HEK293 (cell line): ENCODE results near the gene COX6A1.

Experiments used
- EGR2 ChIP-seq: fragments of 450-650 bp; formaldehyde crosslinking; IDR thresholded peaks from 2 replicates; pipeline ENCODE4 v1.5.1; 2016; ENCODE audit warnings: low read depth, missing biosample characterization, missing genetic modification characterization
- GLIS1 ChIP-seq: fragments of 450-650 bp; formaldehyde crosslinking; IDR thresholded peaks from 2 replicates; pipeline ENCODE4 v1.5.1; 2016; ENCODE audit warnings: missing biosample characterization, missing genetic modification characterization
- KLF8 ChIP-seq: fragments of 450-650 bp; formaldehyde crosslinking; IDR thresholded peaks from 2 replicates; pipeline ENCODE4 v1.5.1; 2016; ENCODE audit warnings: missing biosample characterization, missing genetic modification characterization
- KLF9 ChIP-seq: fragments of 450-650 bp; formaldehyde crosslinking; IDR thresholded peaks from 2 replicates; pipeline ENCODE4 v1.5.1; 2016; ENCODE audit warnings: missing biosample characterization, missing genetic modification characterization, low read depth
- SP2 ChIP-seq: fragments of 450-650 bp; formaldehyde crosslinking; IDR thresholded peaks from 2 replicates; pipeline ENCODE4 v1.5.1; 2016; ENCODE audit warnings: missing biosample characterization, missing genetic modification characterization
- SP7 ChIP-seq: fragments of 450-650 bp; formaldehyde crosslinking; IDR thresholded peaks from 2 replicates; pipeline ENCODE4 v1.5.1; 2016; ENCODE audit warnings: missing biosample characterization, missing genetic modification characterization
- ZBTB7A ChIP-seq: fragments of 450-650 bp; formaldehyde crosslinking; IDR thresholded peaks from 2 replicates; pipeline ENCODE4 v1.5.1; 2016; ENCODE audit warnings: low read depth, missing biosample characterization, missing genetic modification characterization
- ZFP3 ChIP-seq: fragments of 450-650 bp; formaldehyde crosslinking; IDR thresholded peaks from 2 replicates; pipeline ENCODE4 v1.5.1; 2016; ENCODE audit warnings: low read depth, missing biosample characterization, missing genetic modification characterization
- ZNF157 ChIP-seq: fragments of 450-650 bp; formaldehyde crosslinking; IDR thresholded peaks from 2 replicates; pipeline ENCODE4 v1.5.1; 2016; ENCODE audit warnings: missing biosample characterization, missing genetic modification characterization
- ZNF335 ChIP-seq: fragments of 450-650 bp; formaldehyde crosslinking; conservative IDR thresholded peaks from 2 replicates; pipeline ENCODE4 v1.5.1; 2016; ENCODE audit warnings: missing biosample characterization, missing genetic modification characterization
- ZNF391 ChIP-seq: fragments of 450-650 bp; formaldehyde crosslinking; IDR thresholded peaks from 2 replicates; pipeline ENCODE4 v1.5.1; 2016; ENCODE audit warnings: low read depth, missing biosample characterization, missing genetic modification characterization, borderline replicate concordance
- ZNF423 ChIP-seq: fragments of 450-650 bp; formaldehyde crosslinking; IDR thresholded peaks from 2 replicates; pipeline ENCODE4 v1.5.1; 2016; ENCODE audit warnings: missing biosample characterization, missing genetic modification characterization
- ZNF785 ChIP-seq: fragments of 450-650 bp; formaldehyde crosslinking; IDR thresholded peaks from 2 replicates; pipeline ENCODE4 v1.5.1; 2016; ENCODE audit warnings: missing biosample characterization, missing genetic modification characterization
- ZNF791 ChIP-seq: fragments of 450-650 bp; formaldehyde crosslinking; IDR thresholded peaks from 2 replicates; pipeline ENCODE4 v1.5.1; 2016; ENCODE audit warnings: missing biosample characterization, missing genetic modification characterization
- ZNF792 ChIP-seq: fragments of 450-650 bp; formaldehyde crosslinking; IDR thresholded peaks from 2 replicates; pipeline ENCODE4 v1.5.1; 2016; ENCODE audit warnings: missing biosample characterization, missing genetic modification characterization
- ZXDB ChIP-seq: fragments of 450-650 bp; formaldehyde crosslinking; IDR thresholded peaks from 2 replicates; pipeline ENCODE4 v1.5.1; 2016; ENCODE audit warnings: missing biosample characterization, missing genetic modification characterization
- TF ChIP-seq, protein P1 (sequence below): fragments of 450-650 bp; formaldehyde crosslinking; IDR thresholded peaks from 2 replicates; pipeline ENCODE4 v1.5.1; 2016; ENCODE audit warnings: missing biosample characterization, missing genetic modification characterization
- TF ChIP-seq, protein P2 (sequence below): fragments of 450-650 bp; formaldehyde crosslinking; IDR thresholded peaks from 2 replicates; pipeline ENCODE4 v1.5.1; 2016; ENCODE audit warnings: missing biosample characterization, missing genetic modification characterization, borderline replicate concordance
- TF ChIP-seq, protein P3 (sequence below): fragments of 450-650 bp; formaldehyde crosslinking; IDR thresholded peaks from 2 replicates; pipeline ENCODE4 v1.5.1; 2016; ENCODE audit warnings: missing biosample characterization, missing genetic modification characterization
- TF ChIP-seq, protein P4 (sequence below): fragments of 450-650 bp; formaldehyde crosslinking; IDR thresholded peaks from 2 replicates; pipeline ENCODE4; 2016; ENCODE audit warnings: missing biosample characterization, missing genetic modification characterization
- TF ChIP-seq, protein P5 (sequence below): fragments of 450-650 bp; formaldehyde crosslinking; IDR thresholded peaks from 2 replicates; pipeline ENCODE4 v1.5.1; 2016; ENCODE audit warnings: missing biosample characterization, missing genetic modification characterization
- TF ChIP-seq, protein P6 (sequence below): fragments of 450-650 bp; formaldehyde crosslinking; conservative IDR thresholded peaks from 2 replicates; pipeline ENCODE4 v1.5.1; 2016; ENCODE audit warnings: low read depth, missing biosample characterization, missing genetic modification characterization
- TF ChIP-seq, protein P7 (sequence below): fragments of 450-650 bp; formaldehyde crosslinking; IDR thresholded peaks from 2 replicates; pipeline ENCODE4 v1.5.1; 2016; ENCODE audit warnings: missing biosample characterization, missing genetic modification characterization

The COX6A1 gene

DNA sequence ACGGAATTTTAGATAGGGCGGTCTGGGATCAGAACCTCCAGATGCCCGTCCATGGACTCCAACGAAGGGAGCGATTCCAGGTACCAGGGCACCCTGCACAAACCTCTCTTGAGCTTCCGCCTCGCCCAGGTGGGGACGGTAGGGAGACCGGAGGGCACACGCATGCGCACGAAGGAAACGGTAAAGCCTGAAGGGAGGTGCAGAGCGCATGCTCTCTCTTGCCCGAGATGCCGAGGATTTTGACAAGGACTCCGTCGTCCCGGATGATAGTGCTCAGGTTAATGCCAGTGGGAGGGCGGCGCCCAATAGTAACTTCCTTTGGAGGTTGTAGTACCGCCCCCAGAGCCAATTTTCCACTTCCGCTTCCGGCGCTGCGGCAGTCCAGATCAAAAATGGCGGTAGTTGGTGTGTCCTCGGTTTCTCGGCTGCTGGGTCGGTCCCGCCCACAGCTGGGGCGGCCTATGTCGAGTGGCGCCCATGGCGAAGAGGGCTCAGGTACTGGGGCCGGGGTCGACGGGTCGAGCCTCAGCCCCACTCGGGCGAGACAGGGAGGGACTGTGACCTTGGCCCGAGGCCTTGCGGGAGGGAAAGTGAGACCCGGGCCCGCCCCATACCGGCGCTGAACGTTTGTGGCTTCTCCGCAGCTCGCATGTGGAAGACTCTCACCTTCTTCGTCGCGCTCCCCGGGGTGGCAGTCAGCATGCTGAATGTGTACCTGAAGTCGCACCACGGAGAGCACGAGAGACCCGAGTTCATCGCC lies at the start of gene COX6A1 (continued):
- no peak for TF ChIP-seq ZNF791 (tag by site-specific recombination)
- peak; percentile 47; the same call in 1 of the 2 replicates for TF ChIP-seq KLF8 (tag by site-specific recombination)
- TF ChIP-seq ZNF391 (tag by site-specific recombination): peak; percentile 48; the same call in 1 of the 2 replicates
- TF ChIP-seq, protein P1, sequence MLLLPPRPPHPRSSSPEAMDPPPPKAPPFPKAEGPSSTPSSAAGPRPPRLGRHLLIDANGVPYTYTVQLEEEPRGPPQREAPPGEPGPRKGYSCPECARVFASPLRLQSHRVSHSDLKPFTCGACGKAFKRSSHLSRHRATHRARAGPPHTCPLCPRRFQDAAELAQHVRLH (tag by site-specific recombination): peak; percentile 91; the same call in 1 of the 2 replicates
- TF ChIP-seq, protein P2, sequence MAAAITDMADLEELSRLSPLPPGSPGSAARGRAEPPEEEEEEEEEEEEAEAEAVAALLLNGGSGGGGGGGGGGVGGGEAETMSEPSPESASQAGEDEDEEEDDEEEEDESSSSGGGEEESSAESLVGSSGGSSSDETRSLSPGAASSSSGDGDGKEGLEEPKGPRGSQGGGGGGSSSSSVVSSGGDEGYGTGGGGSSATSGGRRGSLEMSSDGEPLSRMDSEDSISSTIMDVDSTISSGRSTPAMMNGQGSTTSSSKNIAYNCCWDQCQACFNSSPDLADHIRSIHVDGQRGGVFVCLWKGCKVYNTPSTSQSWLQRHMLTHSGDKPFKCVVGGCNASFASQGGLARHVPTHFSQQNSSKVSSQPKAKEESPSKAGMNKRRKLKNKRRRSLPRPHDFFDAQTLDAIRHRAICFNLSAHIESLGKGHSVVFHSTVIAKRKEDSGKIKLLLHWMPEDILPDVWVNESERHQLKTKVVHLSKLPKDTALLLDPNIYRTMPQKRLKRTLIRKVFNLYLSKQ: 0 out of 2 replicates have a peak, but pooled peaks have one; percentile 26
- TF ChIP-seq, protein P3, sequence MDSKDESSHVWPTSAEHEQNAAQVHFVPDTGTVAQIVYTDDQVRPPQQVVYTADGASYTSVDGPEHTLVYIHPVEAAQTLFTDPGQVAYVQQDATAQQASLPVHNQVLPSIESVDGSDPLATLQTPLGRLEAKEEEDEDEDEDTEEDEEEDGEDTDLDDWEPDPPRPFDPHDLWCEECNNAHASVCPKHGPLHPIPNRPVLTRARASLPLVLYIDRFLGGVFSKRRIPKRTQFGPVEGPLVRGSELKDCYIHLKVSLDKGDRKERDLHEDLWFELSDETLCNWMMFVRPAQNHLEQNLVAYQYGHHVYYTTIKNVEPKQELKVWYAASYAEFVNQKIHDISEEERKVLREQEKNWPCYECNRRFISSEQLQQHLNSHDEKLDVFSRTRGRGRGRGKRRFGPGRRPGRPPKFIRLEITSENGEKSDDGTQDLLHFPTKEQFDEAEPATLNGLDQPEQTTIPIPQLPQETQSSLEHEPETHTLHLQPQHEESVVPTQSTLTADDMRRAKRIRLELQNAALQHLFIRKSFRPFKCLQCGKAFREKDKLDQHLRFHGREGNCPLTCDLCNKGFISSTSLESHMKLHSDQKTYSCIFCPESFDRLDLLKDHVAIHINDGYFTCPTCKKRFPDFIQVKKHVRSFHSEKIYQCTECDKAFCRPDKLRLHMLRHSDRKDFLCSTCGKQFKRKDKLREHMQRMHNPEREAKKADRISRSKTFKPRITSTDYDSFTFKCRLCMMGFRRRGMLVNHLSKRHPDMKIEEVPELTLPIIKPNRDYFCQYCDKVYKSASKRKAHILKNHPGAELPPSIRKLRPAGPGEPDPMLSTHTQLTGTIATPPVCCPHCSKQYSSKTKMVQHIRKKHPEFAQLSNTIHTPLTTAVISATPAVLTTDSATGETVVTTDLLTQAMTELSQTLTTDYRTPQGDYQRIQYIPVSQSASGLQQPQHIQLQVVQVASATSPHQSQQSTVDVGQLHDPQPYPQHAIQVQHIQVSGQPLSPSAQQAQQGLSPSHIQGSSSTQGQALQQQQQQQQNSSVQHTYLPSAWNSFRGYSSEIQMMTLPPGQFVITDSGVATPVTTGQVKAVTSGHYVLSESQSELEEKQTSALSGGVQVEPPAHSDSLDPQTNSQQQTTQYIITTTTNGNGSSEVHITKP (tag by site-specific recombination): peak; percentile 82; the same call in 1 of the 2 replicates
- peak; percentile 55 for TF ChIP-seq GLIS1
- 0 out of 2 replicates have a peak, but pooled peaks have one; percentile 54 for TF ChIP-seq ZBTB7A (tag by site-specific recombination)
- TF ChIP-seq, protein P4, sequence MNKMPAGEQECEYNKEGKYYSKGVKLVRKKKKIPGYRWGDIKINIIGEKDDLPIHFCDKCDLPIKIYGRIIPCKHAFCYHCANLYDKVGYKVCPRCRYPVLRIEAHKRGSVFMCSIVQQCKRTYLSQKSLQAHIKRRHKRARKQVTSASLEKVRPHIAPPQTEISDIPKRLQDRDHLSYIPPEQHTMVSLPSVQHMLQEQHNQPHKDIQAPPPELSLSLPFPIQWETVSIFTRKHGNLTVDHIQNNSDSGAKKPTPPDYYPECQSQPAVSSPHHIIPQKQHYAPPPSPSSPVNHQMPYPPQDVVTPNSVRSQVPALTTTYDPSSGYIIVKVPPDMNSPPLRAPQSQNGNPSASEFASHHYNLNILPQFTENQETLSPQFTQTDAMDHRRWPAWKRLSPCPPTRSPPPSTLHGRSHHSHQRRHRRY (tag by site-specific recombination): no peak
- peak; percentile 56 for TF ChIP-seq EGR2
- peak; percentile 96 for TF ChIP-seq SP2 (tag by site-specific recombination)
- TF ChIP-seq ZNF335 (tag by site-specific recombination): peak; percentile 39; the same call in 1 of the 2 replicates
- no peak for TF ChIP-seq ZFP3
- no peak for TF ChIP-seq ZNF792 (tag by site-specific recombination)
- TF ChIP-seq, protein P5, sequence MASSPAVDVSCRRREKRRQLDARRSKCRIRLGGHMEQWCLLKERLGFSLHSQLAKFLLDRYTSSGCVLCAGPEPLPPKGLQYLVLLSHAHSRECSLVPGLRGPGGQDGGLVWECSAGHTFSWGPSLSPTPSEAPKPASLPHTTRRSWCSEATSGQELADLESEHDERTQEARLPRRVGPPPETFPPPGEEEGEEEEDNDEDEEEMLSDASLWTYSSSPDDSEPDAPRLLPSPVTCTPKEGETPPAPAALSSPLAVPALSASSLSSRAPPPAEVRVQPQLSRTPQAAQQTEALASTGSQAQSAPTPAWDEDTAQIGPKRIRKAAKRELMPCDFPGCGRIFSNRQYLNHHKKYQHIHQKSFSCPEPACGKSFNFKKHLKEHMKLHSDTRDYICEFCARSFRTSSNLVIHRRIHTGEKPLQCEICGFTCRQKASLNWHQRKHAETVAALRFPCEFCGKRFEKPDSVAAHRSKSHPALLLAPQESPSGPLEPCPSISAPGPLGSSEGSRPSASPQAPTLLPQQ (tag by site-specific recombination): peak; percentile 46; the same call in 1 of the 2 replicates
- TF ChIP-seq, protein P6, sequence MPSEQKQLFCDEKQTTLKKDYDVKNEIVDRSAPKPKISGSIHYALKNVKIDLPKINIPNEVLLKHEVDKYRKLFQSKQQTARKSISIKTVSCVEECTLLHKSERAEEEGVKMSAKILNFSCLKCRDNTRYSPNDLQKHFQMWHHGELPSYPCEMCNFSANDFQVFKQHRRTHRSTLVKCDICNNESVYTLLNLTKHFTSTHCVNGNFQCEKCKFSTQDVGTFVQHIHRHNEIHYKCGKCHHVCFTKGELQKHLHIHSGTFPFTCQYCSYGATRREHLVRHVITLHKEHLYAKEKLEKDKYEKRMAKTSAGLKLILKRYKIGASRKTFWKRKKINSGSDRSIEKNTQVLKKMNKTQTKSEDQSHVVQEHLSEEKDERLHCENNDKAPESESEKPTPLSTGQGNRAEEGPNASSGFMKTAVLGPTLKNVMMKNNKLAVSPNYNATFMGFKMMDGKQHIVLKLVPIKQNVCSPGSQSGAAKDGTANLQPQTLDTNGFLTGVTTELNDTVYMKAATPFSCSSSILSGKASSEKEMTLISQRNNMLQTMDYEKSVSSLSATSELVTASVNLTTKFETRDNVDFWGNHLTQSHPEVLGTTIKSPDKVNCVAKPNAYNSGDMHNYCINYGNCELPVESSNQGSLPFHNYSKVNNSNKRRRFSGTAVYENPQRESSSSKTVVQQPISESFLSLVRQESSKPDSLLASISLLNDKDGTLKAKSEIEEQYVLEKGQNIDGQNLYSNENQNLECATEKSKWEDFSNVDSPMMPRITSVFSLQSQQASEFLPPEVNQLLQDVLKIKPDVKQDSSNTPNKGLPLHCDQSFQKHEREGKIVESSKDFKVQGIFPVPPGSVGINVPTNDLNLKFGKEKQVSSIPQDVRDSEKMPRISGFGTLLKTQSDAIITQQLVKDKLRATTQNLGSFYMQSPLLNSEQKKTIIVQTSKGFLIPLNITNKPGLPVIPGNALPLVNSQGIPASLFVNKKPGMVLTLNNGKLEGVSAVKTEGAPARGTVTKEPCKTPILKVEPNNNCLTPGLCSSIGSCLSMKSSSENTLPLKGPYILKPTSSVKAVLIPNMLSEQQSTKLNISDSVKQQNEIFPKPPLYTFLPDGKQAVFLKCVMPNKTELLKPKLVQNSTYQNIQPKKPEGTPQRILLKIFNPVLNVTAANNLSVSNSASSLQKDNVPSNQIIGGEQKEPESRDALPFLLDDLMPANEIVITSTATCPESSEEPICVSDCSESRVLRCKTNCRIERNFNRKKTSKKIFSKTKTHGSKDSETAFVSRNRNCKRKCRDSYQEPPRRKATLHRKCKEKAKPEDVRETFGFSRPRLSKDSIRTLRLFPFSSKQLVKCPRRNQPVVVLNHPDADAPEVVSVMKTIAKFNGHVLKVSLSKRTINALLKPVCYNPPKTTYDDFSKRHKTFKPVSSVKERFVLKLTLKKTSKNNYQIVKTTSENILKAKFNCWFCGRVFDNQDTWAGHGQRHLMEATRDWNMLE (tag by site-specific recombination): peak; percentile 64
- TF ChIP-seq ZXDB (tag by site-specific recombination): peak; percentile 51
- no peak for TF ChIP-seq ZNF157 (tag by site-specific recombination)
- TF ChIP-seq ZNF423 (tag by site-specific recombination): 0 out of 2 replicates have a peak, but pooled peaks have one; percentile 24
- peak; percentile 94 for TF ChIP-seq KLF9 (tag by site-specific recombination)
- TF ChIP-seq SP7 (tag by site-specific recombination): peak; percentile 47; the same call in 1 of the 2 replicates
- no peak for TF ChIP-seq ZNF785
- TF ChIP-seq, protein P7, sequence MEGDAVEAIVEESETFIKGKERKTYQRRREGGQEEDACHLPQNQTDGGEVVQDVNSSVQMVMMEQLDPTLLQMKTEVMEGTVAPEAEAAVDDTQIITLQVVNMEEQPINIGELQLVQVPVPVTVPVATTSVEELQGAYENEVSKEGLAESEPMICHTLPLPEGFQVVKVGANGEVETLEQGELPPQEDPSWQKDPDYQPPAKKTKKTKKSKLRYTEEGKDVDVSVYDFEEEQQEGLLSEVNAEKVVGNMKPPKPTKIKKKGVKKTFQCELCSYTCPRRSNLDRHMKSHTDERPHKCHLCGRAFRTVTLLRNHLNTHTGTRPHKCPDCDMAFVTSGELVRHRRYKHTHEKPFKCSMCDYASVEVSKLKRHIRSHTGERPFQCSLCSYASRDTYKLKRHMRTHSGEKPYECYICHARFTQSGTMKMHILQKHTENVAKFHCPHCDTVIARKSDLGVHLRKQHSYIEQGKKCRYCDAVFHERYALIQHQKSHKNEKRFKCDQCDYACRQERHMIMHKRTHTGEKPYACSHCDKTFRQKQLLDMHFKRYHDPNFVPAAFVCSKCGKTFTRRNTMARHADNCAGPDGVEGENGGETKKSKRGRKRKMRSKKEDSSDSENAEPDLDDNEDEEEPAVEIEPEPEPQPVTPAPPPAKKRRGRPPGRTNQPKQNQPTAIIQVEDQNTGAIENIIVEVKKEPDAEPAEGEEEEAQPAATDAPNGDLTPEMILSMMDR: peak; percentile 35; the same call in 1 of the 2 replicates
